Spleen (tissue), 7 donors: ENCODE results near the gene FNDC1.

ENCODE experiments used
- CTCF ChIP-seq, 11 experiments: fragments of 200-600 bp in 7 of 11; fragments of 450-650 bp in 4 of 11; sonication (generic) in 4 of 11; IDR thresholded peaks in 8 of 11; conservative IDR thresholded peaks in 3 of 11; 1 replicate in 7 of 11; 2 replicates in 4 of 11; pipeline versions ENCODE4 v1.4.0 to v1.8.0; 2016 to 2021; ENCODE audit warnings: antibody characterized with exemption in 11 of 11, inconsistent platforms in 4 of 11, mild to moderate bottlenecking in 1 of 11
- POLR2A ChIP-seq, 3 donors: fragments of 450-650 bp; IDR thresholded peaks; one replicate each; pipeline ENCODE4 v1.5.1; 2017; ENCODE audit warnings: antibody characterized with exemption in 3 of 3, mild to moderate bottlenecking in 1 of 3
- POLR2AphosphoS5 ChIP-seq, 3 donors: sonication (generic); formaldehyde crosslinking; IDR thresholded peaks; one replicate each; pipeline ENCODE4 v1.5.1; 2017; ENCODE audit warnings: antibody characterized with exemption in 3 of 3
- donor health status: DM: no; HTN: no; CAD: no; lungs with moderate emphysema.
- donor health status: DM: no; HTN: no; CAD: no.
- donor health status: DM: no; HTN: no; CAD: no.

DNA sequence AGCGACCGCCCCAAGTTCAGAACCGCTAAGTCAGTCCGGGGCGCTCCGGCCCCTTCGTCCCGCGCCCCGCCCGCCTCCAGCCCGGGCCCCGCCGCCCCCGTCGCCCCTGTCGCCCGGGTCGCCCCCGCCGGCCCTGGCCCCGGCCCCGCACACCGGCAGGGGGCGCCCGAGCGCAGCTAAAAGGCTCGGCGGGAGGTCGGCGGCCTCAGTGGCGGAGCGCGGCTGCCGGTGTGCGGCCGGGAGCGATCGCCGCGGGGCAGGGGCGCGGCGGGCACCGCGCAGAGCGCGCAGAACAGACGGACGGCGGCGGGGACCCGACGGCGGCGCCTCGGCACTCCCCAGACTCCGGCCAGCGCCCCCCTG is at the start of gene FNDC1:
- no peak for TF ChIP-seq POLR2A (IDR thresholded peaks at IDR 0.05)
- TF ChIP-seq CTCF (IDR thresholded peaks at IDR 0.05 in 8 of 11, conservative IDR thresholded peaks at IDR 0.05 in 3 of 11), result no peak
- TF ChIP-seq POLR2AphosphoS5 (IDR thresholded peaks at IDR 0.05), result no peak
